ENCODE data around the gene STX10. TPM values are rescaled to one million over a fixed set of nuclear protein-coding genes. Genes with fewer than 3 reads are reported as not detected.
A peak's percentile ranks its signal among the peaks of the same experiment; 100 is the strongest.
"Not testable (repeated sequence)": the region's sequence is repeated elsewhere in the genome, so short reads cannot be mapped to it uniquely, and the experiment has no call there.

Gene STX10
- total RNA-seq, 2 donors from 2014 or later, result 33.5 TPM

DNA sequence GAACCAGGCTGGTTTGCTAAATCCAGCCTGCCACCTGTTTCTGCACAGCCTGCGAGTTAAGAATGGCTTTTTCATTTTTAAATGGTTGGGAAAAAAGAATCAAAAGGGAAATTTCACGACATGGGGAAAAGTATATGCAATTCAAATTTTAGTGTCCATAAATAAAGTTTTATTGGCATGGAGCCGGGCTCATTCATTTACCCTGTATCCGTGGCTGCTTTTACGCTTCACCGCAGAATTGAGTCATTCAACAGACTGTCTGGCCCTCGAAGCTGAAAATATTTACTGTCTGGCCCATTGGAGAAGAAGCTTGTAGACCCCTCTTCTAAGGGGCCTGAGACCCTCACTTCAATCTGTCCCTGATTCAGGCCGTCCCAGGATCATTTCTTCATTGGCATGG is 26.2 kb upstream of the STX10 start:
- peaks cover 18% of the 10 kb centered on the region for H3K4me1 Mint-ChIP-seq
- H3K27me3 Mint-ChIP-seq, result no peaks in the 10 kb centered on the region
- ATAC-seq (no peak), DNase-seq (no peak)
- H3K9me3 ChIP-seq (ENCODE audit: control insufficient read depth, low read length, poor library complexity, severe bottlenecking), result no peaks in the 10 kb centered on the region
- H3K36me3 Mint-ChIP-seq (ENCODE audit: low read depth), result no peaks in the 10 kb centered on the region
- no peak overlapping the region for H3K4me3 Mint-ChIP-seq
- peak overlapping the region; percentile 29 for H3K27ac Mint-ChIP-seq

DNA sequence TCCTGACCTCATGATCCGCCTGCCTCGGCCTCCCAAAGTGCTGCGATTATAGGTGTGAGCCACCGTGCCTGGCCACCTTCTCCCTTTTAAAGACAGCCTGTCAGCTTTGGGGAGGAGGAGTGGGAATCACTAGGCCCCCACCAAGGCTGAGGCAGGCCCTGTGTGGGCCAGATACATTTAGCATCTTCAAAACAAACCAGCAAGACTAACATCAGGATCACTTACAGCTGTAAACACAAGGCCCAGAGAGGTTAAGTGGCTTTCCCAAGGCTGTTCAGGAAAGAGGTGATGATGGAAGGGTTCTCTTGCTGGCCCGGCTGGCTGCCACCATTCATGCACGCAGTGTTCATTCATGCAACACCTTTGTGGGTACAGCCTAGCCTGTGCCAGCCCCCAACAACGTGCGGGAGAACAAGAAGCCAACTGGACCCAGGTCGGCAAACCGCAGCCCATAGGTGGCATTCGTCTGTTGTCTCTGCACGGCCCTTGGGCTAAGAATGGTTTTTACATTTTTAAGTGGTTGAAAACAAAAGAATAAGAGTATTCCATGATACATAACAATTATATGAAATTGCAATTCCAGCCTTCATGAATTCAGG is 23.1 kb upstream of the STX10 start:
- H3K27ac Mint-ChIP-seq, result peak overlapping the region; percentile 97
- ATAC-seq (no peak), DNase-seq (no peak)
- peak overlapping the region; percentile 91 for H3K4me3 Mint-ChIP-seq
- H3K9me3 ChIP-seq (ENCODE audit: control insufficient read depth, low read length, poor library complexity, severe bottlenecking), result no peaks in the 10 kb centered on the region
- no peaks in the 10 kb centered on the region for H3K27me3 Mint-ChIP-seq
- peaks cover 36% of the 10 kb centered on the region for H3K4me1 Mint-ChIP-seq
- no peaks in the 10 kb centered on the region for H3K36me3 Mint-ChIP-seq (ENCODE audit: low read depth)

DNA sequence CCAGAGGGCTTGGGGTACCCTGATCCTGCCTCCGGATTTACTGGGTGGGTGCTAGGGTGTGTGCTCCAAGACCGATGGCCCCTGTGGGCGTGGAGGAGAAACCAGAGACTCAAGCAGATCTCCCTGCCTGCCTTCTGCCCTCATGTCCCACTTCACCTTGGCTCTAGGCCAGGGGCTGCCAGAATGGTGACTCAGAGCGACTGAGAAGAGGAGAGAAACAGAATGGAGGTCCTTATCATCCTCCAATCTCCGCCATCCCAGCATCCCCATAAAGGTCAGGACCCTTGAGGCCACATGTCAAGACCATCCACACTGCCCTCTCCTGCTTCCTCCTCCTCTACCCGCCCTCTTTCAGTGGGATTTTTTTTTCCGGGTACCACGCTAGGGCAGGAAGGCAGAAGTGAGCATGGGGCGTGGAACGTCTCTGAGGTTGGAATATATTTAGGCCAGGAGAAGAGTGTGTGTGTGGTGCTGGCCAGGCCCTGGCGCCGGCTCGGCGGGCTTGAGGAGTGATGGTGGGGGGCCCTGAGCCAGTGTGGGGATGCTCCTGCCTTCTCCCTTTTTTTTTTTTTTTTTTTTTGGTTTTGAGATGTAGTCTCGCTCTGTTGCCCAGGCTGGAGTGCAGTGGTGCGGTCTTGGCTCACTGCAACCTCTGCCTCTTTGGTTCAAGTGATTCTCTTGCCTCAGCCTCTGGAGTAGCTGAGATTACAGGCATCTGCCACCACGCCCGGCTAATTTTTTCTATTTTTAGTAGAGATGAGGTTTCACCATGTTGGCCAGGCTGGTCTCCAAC is 22.4 kb upstream of the STX10 start:
- no peaks in the 10 kb centered on the region for H3K9me3 ChIP-seq (ENCODE audit: control insufficient read depth, low read length, poor library complexity, severe bottlenecking)
- DNase-seq (peak; percentile 50 to 65 (median 64)), ATAC-seq (peak; percentile 46)
- H3K4me1 Mint-ChIP-seq, result peaks cover 38% of the 10 kb centered on the region
- H3K27ac Mint-ChIP-seq, result peak overlapping the region; percentile 97
- no peaks in the 10 kb centered on the region for H3K36me3 Mint-ChIP-seq (ENCODE audit: low read depth)
- no peaks in the 10 kb centered on the region for H3K27me3 Mint-ChIP-seq
- H3K4me3 Mint-ChIP-seq, result peak overlapping the region; percentile 91

DNA sequence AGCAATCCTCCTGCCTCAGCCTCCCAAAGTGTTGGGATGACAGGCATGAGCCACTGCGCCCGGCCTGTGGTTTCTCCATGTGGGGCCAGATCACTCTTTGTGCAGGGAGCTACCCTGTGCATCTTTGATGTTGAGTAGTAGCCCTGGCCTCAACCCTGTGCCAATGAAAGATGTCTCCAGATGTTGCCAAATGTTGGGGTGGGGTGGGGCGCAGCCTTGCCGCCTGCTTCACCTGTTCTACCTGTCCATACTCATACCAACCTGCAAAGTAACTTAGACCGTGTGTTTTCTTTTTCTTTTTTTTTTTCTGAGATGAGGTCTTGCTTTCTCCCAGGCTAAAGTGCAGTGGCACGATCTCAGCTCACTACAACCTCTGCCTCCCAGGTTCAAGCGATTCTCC is 21.0 kb upstream of the STX10 start:
- H3K27ac Mint-ChIP-seq, result peak overlapping the region; percentile 97
- H3K9me3 ChIP-seq (ENCODE audit: control insufficient read depth, low read length, poor library complexity, severe bottlenecking), result no peaks in the 10 kb centered on the region
- no peaks in the 10 kb centered on the region for H3K27me3 Mint-ChIP-seq
- peaks cover 42% of the 10 kb centered on the region for H3K4me1 Mint-ChIP-seq
- DNase-seq (no peak), ATAC-seq (no peak)
- H3K4me3 Mint-ChIP-seq, result peak overlapping the region; percentile 37
- no peaks in the 10 kb centered on the region for H3K36me3 Mint-ChIP-seq (ENCODE audit: low read depth)

DNA sequence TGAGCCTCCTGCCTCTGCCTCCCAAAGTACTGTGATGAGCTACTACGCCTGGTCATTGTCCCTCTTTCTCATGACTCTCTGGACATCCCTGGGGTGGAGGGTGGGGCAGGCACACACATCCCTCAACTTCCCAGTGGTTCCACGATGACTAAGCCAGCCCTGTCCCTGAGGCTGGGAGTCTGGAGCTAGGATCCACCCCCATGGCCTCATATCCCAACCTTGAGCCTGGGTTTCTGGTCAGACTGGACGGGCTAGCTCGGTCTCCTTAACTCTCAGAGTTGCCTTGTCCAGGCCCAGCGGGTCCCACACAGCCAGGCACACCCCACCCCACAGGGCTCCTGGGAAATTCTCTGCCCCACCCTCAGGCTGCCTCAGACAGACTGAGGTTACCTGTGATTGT is 19.6 kb upstream of the STX10 start:
- peak overlapping the region; percentile 97 for H3K27ac Mint-ChIP-seq
- peak overlapping the region; percentile 70 for H3K4me3 Mint-ChIP-seq
- H3K9me3 ChIP-seq (ENCODE audit: control insufficient read depth, low read length, poor library complexity, severe bottlenecking), result no peaks in the 10 kb centered on the region
- no peaks in the 10 kb centered on the region for H3K36me3 Mint-ChIP-seq (ENCODE audit: low read depth)
- H3K4me1 Mint-ChIP-seq, result peaks cover 46% of the 10 kb centered on the region
- H3K27me3 Mint-ChIP-seq, result no peaks in the 10 kb centered on the region
- ATAC-seq (no peak), DNase-seq (no peak)

DNA sequence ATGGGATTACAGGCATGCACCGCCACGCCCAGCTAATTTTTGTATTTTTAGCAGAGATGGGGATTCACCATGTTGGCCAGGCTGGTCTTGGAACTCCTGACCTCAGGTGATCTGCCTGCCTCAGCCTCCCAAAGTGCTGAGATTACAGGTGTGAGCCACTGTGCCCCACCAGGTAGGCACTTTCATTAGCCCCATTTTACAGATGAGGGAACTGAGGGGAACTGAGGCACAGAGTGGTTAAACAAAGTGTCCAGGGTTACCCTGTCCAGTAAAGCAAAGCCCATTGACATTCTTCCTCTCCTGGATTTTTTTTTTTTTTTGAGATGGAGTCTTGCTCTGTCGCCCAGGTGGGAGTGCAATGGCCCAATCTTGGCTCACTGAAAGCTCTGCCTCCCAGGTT is 16.0 kb upstream of the STX10 start:
- not testable (repeated sequence) for H3K4me3 Mint-ChIP-seq; ATAC-seq; DNase-seq; H3K27me3 Mint-ChIP-seq; H3K9me3 ChIP-seq (ENCODE audit: control insufficient read depth, low read length, poor library complexity, severe bottlenecking); H3K36me3 Mint-ChIP-seq (ENCODE audit: low read depth)
- Mint-ChIP-seq H3K4me1 (peaks cover 45% of the 10 kb centered on the region), H3K27ac (peak overlapping the region; percentile 97)

DNA sequence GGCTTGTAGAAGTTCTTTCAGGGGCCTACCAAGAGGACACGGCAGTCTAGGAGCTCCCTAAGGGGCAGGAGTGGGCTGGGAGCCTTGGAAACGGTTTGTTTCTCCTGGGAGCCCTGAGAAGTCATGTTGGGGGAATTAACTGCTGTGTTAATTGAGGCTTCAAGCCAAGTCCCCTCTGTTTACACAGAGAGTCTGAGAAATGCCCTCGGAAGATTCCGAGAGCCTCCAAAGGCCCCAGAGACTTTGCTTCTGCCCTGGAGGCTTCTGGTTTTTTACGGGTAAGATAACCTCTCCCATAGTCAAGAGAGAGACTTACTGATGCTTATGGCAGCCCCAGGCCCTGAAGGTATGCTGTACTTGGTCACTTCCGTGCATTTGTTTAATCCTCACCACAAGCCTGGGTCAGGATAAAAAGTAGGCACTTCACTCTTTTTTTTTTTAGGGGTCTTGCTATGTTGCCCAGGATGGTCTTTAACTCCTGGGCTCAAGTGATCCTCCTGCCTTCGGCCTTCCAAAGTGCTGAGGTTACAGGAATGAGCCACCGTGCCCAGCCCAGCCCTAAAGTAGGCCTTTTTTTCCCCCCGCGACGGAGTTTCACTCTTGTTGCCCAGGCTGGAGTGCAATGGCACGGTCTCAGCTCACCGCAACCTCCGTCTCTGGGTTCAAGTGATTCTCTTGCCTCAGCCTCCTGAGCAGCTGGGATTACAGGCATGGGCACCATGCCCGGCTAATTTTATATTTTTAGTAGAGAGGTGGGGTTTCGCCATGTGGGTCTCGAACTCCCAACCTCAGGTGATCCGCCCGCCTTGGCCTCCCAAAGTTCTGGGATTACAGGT is 15.2 kb upstream of the STX10 start:
- DNase-seq (no peak), ATAC-seq (no peak)
- H3K9me3 ChIP-seq (ENCODE audit: control insufficient read depth, low read length, poor library complexity, severe bottlenecking), result no peaks in the 10 kb centered on the region
- Mint-ChIP-seq H3K36me3 (ENCODE audit: low read depth) (no peaks in the 10 kb centered on the region), H3K4me3 (peak overlapping the region; percentile 85), H3K27me3 (no peaks in the 10 kb centered on the region), H3K27ac (peak overlapping the region; percentile 97), H3K4me1 (peaks cover 42% of the 10 kb centered on the region)

DNA sequence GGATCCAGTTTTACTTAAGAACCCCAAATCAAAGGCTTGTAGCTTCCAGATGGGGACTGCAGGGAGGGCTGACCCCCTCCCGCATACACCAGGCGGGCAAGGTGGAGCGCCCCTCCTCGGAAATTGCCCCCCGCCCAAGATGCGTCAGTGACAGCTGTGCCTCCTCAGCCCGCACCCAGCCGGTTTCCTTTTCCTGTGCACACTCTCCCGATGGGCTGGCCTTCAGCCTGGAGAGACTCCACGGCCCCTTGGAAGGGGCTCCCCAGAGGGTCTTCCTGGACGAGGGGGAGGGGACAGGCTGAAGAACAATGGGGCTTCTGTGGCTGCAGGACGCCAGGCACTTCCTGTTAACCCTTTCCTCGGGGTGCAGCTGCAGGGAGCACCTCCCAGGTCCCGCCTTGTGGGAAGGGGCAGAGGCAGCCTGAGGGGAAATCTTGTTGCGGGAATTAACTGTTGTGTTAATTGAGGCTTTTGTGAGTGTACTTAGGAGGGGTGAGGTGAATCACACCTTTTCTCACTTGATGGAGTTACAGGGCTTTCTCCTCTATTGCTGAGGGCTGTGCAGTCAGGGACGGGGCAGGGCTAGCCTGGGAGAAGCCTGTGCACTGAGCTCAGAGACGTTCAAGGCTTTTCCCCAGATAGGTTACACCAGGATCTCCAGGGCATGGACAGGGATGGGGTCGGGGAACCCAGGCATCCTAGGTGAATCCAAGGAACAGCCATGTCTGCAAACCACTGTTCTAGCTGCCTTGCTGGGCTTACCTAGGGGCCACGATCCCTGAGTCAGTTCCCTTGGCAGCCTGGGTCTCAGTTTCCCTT is 14.4 kb upstream of the STX10 start:
- ATAC-seq, result no peak
- no peaks in the 10 kb centered on the region for H3K36me3 Mint-ChIP-seq (ENCODE audit: low read depth)
- peak overlapping the region; percentile 85 for H3K4me3 Mint-ChIP-seq
- no peaks in the 10 kb centered on the region for H3K27me3 Mint-ChIP-seq
- DNase-seq, result peak in 2 of 3 donors; percentile 15 to 46
- H3K27ac Mint-ChIP-seq, result peak overlapping the region; percentile 97
- peaks cover 37% of the 10 kb centered on the region for H3K4me1 Mint-ChIP-seq
- no peaks in the 10 kb centered on the region for H3K9me3 ChIP-seq (ENCODE audit: control insufficient read depth, low read length, poor library complexity, severe bottlenecking)

DNA sequence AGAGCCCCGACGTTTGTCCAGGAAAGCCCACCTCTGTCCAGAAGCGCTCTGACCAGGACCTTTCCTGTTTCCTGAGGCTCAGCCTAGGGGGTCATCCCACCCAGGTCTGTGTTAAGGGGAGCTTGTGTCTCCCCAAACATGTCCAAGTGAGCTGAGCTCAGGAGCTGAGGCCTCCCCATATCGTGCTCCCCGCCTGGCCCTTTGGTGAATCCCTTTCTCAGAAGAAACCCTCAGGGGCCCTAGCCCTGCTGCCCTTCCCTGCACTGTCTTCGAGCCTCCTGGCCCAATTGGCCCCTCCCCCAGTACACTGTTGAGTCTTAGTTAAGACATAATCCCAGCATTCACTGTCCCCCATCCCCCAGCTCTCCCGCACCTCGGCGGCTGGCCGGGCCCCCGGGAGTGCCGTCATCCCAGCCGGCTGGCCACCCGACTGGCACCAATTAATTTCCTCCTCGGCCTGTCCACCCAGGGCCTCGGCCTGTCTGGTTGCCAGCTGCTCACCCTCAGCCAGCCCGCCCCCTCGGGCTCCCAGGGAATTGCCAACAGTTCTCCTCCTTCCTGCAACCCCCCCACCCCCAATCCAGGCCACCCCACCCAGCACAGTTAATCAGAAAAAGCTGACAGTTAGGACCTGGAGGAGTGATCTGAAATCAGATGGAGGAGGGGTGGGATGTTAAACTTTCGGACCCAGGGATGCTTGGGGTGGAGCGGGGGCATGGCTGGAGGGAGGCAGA is 13.6 kb upstream of the STX10 start:
- Mint-ChIP-seq H3K36me3 (ENCODE audit: low read depth) (no peaks in the 10 kb centered on the region), H3K27me3 (no peaks in the 10 kb centered on the region), H3K4me1 (peaks cover 32% of the 10 kb centered on the region), H3K27ac (peak overlapping the region; percentile 97), H3K4me3 (peak overlapping the region; percentile 85)
- ATAC-seq (peak; percentile 20), DNase-seq (peak in 2 of 3 donors; percentile 9 to 22)
- no peaks in the 10 kb centered on the region for H3K9me3 ChIP-seq (ENCODE audit: control insufficient read depth, low read length, poor library complexity, severe bottlenecking)

DNA sequence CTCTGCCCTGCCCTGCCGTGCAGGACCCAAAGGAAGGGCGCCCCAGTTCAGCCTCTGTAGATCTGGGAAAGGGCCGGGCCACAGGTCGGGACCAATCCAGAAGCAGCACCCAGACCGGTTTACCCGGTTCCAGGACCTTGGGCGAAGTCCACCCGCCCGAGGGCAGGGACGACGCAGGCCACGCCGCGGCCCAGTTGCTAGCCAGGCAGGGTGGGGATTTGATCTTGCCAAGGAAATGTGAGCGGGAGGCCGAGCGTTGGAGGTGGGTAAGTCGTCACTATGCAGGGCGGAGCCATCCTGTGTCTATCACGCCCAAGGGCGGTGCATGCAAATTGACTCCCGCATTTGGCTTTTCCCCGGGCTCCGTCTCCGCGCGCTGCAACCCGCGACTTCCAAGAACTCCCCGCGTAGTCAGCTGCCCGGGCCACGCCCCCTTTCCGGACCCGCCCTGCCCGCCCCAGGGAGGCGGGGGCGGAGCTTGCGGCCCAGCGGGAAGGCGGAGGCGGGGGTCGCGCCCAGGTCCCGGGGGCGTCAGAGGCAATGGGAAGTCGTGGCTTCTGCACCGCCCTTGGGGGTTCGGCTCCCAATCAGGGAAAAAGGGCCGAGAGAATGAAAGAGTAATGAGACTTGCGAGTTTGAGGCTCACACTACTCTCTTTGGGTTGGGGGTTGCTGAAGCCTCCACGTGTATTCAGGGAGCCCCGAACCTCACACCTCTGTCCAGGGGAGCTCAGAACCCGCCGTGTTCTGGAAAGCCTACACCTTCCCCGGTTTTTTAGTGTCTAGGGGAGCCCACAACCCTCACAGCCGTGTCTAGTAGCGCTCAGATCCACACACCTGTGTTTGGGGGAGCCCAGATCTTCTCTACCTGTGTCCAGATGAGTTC is 12.8 kb upstream of the STX10 start:
- no peaks in the 10 kb centered on the region for H3K9me3 ChIP-seq (ENCODE audit: control insufficient read depth, low read length, poor library complexity, severe bottlenecking)
- Mint-ChIP-seq H3K27me3 (no peaks in the 10 kb centered on the region), H3K4me1 (peaks cover 36% of the 10 kb centered on the region), H3K27ac (peak overlapping the region; percentile 97), H3K4me3 (peak overlapping the region; percentile 86), H3K36me3 (ENCODE audit: low read depth) (no peaks in the 10 kb centered on the region)
- DNase-seq (peak; percentile 52 to 83 (median 79)), ATAC-seq (peak; percentile 65)

DNA sequence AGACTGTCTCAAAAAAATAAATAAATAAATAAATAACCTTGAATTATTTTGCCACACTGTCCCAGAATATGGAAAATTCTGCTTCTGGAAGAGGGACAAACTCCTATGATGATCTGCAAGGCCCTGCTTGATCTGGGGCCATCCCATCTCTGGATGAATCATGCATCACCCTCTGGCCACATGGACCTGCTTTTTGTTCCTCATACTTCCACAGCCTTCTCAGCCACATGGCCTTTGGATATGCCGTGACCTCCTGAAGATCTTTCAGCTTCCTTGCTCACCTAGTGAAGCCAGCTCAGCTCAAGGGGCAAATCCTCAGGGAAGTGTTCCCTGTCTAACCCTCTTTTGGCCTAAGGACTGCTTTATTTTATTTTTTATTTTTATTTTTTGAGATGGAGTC is 10.4 kb upstream of the STX10 start:
- ATAC-seq (no peak), DNase-seq (no peak)
- no peaks in the 10 kb centered on the region for H3K36me3 Mint-ChIP-seq (ENCODE audit: low read depth)
- no peak overlapping the region for H3K27ac Mint-ChIP-seq
- peaks cover 47% of the 10 kb centered on the region for H3K4me1 Mint-ChIP-seq
- H3K27me3 Mint-ChIP-seq, result no peaks in the 10 kb centered on the region
- no peak overlapping the region for H3K4me3 Mint-ChIP-seq
- no peaks in the 10 kb centered on the region for H3K9me3 ChIP-seq (ENCODE audit: control insufficient read depth, low read length, poor library complexity, severe bottlenecking)

All from T-helper 17 cell (primary cell).